Spleen (tissue), 7 donors: ENCODE data around the gene BABAM2.

Experiments used
- CTCF ChIP-seq, 11 experiments: fragments of 200-600 bp in 7 of 11; fragments of 450-650 bp in 4 of 11; sonication (generic) in 4 of 11; IDR thresholded peaks in 8 of 11; conservative IDR thresholded peaks in 3 of 11; 1 replicate in 7 of 11; 2 replicates in 4 of 11; pipeline versions ENCODE4 v1.4.0 to v1.8.0; 2016 to 2021; ENCODE audit warnings: antibody characterized with exemption in 11 of 11, inconsistent platforms in 4 of 11, mild to moderate bottlenecking in 1 of 11
- POLR2A ChIP-seq, 3 donors: fragments of 450-650 bp; IDR thresholded peaks; one replicate each; pipeline ENCODE4 v1.5.1; 2017; ENCODE audit warnings: antibody characterized with exemption in 3 of 3, mild to moderate bottlenecking in 1 of 3
- POLR2AphosphoS5 ChIP-seq, 3 donors: sonication (generic); formaldehyde crosslinking; IDR thresholded peaks; one replicate each; pipeline ENCODE4 v1.5.1; 2017; ENCODE audit warnings: antibody characterized with exemption in 3 of 3
- donor health status: DM: no; HTN: no; CAD: no; lungs with moderate emphysema.
- donor health status: DM: no; HTN: no; CAD: no.
- donor health status: DM: no; HTN: no; CAD: no.

GRCh38 chr2:28085201-28085600 lies 194.7 kb downstream of the BABAM2 start:
- TF ChIP-seq CTCF (IDR thresholded peaks at IDR 0.05 in 8 of 11, conservative IDR thresholded peaks at IDR 0.05 in 3 of 11): no peak
- TF ChIP-seq POLR2AphosphoS5 (IDR thresholded peaks at IDR 0.05): no peak
- TF ChIP-seq POLR2A (IDR thresholded peaks at IDR 0.05): no peak
